ENCODE data around the gene GAN.

- TF ChIP-seq SIN3A (IDR thresholded peaks at IDR 0.05; ENCODE audit: borderline replicate concordance, insufficient read depth, low read length) (no peak), POLR2AphosphoS5 (IDR thresholded peaks at IDR 0.05; ENCODE audit: low read depth, low read length) (no peak), TAF1 (IDR thresholded peaks at IDR 0.05; ENCODE audit: borderline replicate concordance, insufficient read depth, low read length) (no peak)
Observed at GRCh38 chr16:81437865-81438264, 123.1 kb downstream of the GAN start.
